HL-60/S4 treated with retinoic acid at 250 ng/mL for 4 days and 3 days (cell line): Measurements from ENCODE around the gene ZNF3.
"Not testable (repeated sequence)": the region's sequence is repeated elsewhere in the genome, so short reads cannot be mapped to it uniquely, and the experiment has no call there.

Source experiments
- in situ Hi-C: fragments of 300-500 bp; cut with MboI; formaldehyde crosslinking; loops from 2 replicates; pipeline ENCODE4 v1.7.0; 2022; ENCODE audit warnings: low sequenced_read_pairs

The ZNF3 gene

GRCh38 chr7:100081535-100082102 lies at the start of gene ZNF3:
ZNF3 (minus strand) TSS chr7:100081723; CDS start chr7:100077357, 4,366 bp downstream.
- in situ Hi-C loops = no loop called here

DNA sequence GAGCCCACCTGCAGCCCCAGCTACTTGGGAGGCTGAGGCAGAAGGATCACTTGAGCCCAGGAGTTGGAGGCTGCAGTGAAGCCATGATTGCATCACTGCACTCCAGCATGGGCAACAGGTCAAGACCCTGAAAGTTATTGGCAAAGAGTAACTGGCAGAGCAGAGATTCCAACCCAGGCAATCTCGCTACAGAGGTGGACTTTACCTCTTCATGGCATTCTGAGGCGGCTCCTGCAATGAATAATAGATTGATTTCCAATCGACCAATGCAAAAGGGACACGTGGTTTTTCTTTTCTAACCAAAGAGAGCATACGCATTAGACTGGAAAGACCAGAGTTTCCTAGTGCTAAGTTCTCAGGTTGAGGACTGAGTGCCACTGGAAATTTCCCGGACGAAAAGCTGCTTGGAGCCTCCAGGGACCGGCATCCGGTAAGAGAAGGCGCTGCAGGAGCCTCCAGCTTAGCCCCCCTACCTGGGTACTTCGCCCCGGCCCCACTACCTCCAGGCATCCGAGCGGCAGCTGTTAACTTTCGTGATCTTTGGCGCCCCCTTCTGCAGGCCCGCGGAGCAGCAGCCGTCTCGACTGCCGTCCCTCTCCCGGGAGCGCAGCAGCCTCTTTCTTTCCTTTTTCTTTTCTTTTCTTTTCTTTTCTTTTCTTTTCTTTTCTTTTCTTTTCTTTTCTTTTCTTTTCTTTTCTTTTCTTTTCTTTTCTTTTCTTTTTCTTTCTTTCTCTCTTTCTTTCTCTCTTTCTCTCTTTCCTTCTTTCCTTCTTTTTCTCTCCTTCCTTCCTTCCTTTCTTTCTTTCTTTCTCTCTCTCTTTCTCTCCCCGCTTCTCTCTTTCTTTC lies 49.3 kb upstream of the ZNF3 start:
- in situ Hi-C loops = no loop called here

DNA sequence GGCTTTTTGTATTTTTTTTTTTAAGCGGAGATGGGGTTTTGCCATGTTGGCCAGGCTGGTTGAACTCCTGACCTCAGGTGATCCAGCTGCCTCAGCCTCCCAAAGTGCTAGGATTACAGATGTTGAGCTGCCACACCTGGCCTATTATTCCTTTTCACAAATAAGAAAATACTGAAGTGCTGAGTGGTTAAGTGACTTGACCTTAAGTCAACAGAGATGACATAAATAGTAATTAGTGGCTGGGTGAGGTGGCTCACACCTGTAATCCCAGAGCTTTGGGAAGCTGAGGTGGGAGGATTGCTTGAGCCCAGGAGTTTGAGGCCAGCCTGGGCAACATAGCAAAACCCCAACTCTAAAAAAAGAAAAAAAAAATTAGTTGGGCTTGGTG lies 48.7 kb upstream of the ZNF3 start:
- in situ Hi-C loops = not testable (repeated sequence)

DNA sequence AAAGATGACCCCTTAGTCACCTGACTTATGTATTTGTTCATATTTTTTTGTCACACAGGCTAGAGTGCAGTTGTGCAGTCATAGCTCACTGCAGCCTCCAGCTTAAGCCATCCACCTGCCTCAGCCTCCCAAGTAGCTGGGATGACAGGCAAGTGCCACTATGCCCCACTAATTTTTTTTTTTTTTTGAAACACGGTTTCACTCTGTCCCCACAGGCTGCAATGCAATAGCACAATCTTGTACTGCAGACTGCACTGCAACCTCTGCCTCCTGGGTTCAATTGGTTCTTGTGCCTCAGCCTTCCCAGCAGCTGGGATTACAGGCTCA lies 47.1 kb upstream of the ZNF3 start:
- in situ Hi-C loops = no loop called here

DNA sequence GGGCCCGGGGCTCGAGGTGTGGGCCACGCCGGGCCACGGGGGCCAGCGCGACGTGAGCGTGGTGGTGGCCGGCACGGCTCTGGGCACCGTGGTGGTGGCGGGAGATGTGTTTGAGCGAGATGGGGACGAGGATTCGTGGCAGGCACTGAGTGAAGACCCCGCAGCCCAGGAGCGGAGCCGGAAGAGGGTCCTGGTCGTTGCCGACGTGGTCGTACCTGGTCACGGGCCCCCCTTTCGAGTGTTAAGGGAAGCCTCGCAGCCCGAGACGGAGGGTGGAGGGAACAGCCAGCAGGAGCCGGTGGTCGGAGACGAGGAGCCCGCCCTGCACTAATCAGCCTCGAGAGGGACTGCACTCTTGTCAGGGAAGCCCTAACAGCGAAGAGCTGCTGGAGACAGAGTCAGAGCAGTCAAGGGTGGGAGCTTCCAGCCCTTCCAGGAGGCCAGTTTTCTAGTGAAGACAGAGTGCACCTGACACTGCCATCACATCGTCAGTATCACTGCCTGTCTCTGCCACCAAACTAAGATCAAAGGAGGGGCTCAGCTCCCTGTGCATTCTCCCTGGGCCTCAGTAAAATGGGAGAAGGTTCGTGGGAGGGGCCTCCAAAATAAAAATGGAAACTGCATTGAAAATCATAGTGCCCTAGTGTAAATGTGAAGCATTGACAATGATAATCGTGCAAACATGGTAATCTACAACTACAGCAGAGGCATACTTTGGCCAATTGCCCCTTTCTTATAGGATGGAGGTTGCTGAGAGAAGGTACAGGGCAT lies 46.5 kb upstream of the ZNF3 start:
- in situ Hi-C loops = no loop called here

DNA sequence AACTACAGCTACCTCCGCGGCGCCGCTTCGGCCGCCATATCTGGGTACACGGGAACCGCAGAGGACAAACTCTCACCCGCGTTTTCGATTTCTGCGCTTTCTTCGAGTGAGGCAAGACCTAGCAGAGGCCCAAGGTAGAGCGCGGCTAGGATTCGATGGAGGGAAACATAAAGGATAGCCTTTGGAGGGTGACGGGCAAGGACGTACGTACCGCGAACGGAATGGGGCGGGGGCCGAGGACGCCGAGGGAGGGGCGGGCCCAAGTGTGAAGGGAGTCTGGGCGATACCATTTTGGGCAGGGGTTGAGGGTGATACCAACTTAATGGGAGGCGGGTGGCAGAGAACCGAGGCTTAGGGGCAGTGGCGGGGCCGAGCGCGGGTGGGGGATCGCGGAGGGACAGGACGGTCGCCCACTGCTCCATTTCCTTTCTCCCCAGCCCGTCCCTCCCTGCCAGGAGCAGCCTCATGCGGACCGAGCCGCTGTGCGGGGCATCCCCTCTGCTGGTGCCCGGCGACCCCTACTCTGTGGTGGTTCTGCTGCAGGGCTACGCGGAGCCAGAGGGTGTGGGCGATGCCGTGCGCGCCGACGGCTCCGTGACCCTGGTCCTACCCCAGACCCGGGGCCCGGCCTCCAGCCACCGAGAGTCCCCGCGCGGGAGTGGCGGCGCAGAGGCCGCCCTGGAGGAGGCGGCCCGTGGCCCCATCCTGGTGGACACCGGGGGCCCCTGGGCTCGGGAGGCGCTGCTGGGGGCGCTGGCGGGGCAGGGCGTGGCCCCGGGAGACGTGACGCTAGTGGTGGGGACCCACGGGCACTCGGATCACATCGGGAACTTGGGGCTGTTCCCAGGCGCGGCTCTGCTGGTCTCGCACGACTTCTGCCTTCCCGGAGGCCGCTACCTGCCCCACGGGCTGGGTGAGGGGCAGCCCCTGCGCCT lies 45.7 kb upstream of the ZNF3 start, which contains the start of gene MBLAC1:
TSS of gene MBLAC1 (plus strand) at position 37 of the 935 bp plus-strand sequence. CDS start at position 466, 429 bp downstream.
- in situ Hi-C loops = no loop called here

DNA sequence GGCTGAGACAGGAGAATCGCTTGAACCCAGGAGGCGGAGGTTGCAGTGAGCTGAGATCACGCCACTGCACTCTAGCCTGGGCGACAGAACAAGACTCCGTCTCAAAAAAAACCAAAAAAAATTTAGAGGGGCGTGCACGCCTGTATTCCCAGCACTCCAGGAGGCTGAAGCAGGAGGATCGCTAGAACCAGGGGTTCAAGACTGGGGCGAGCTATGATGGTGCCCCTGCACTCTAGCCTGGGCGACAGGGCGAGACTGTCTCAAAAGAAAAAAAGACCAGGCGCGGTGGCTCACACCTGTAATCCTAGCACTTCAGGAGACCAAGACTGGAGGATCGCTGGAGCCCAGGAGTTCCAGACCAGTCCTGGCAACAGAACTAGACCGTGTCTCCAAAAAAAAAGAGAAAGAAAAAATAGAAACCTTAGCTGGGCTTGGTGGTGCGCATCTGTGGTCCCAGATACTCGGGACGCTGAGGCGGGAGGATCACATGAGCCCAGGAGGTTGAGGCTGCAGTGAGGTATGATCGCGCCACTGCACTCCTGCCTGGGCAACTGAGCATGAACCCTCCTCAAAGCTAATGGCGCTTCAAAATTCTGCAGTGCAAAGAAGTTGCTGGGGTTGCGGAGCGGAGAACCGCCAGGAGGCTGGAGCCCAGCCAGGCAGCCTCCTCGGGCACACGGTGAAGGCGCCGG lies 44.9 kb upstream of the ZNF3 start:
- in situ Hi-C loops = no loop called here

DNA sequence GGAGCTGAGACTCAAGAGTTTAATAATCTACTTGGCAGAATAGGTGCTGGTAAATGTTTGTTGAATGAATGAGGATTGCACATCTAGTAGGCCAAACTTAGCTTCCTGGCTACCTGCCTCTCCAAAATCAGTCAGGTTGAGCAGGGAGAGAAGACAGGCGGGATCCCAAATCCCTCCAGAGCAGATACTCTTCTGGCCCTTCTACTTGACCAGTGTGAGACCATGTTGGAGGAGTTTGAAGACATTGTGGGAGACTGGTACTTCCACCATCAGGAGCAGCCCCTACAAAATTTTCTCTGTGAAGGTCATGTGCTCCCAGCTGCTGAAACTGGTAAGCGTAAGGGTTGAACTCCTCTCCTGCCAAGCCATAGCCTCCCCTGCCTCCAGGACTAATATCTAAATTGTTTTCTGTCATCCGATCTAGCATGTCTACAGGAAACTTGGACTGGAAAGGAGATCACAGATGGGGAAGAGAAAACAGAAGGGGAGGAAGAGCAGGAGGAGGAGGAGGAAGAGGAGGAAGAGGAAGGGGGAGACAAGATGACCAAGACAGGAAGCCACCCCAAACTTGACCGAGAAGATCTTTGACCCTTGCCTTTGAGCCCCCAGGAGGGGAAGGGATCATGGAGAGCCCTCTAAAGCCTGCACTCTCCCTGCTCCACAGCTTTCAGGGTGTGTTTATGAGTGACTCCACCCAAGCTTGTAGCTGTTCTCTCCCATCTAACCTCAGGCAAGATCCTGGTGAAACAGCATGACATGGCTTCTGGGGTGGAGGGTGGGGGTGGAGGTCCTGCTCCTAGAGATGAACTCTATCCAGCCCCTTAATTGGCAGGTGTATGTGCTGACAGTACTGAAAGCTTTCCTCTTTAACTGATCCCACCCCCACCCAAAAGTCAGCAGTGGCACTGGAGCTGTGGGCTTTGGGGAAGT lies 43.0 kb upstream of the ZNF3 start:
- in situ Hi-C loops = no loop called here

GRCh38 chr7:100122568-100122967 lies 41.0 kb upstream of the ZNF3 start:
- in situ Hi-C loops = no loop called here

DNA sequence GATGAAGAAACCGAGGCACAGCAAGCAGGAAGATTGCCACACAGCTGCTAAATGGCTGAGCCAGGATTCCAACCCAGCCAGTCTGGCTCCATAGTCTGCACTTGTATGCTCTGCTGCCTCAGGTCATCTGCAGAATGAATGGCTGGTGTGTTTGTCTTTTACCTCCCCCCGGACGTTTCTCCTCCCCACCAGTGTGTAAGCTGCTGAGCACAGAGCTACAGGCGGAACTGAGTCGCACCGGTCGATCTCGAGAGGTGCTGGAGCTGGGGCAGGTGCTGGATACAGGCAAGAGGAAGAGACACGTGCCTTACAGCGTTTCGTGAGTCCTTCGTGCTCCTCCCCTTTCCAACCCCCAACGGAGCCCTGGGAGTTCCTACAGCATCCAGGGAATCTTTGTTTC lies 40.5 kb upstream of the ZNF3 start:
- in situ Hi-C loops = no loop called here

DNA sequence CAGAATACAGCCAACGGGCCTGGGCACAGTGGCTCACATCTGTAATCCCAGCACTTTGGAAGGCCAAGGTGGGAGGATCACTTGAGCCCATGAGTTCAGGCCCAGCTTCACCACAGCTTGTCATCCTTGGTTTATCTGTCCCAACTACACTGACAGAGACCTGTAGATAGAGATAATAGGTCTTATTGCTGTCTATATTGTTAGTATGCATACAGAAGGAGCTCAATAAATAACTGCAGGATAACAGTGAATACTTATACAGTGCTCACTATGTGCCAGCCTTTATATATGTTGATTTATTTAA lies 39.2 kb upstream of the ZNF3 start:
- in situ Hi-C loops = no loop called here

GRCh38 chr7:100119970-100120732 lies 38.6 kb upstream of the ZNF3 start:
- in situ Hi-C loops = no loop called here

- in situ Hi-C loops = no loop called here
Measured at GRCh38 chr7:100119072-100119969, 37.8 kb upstream of the ZNF3 start, which contains the start of the genes CNPY4 and TAF6. CNPY4 (plus strand) TSS chr7:100119634; CDS start chr7:100119745, 111 bp downstream. TAF6 (minus strand) TSS chr7:100119358; CDS start chr7:100114209, 5,149 bp downstream.

- in situ Hi-C loops = no loop called here
Measured at GRCh38 chr7:100118388-100119071, 37.0 kb upstream of the ZNF3 start.

DNA sequence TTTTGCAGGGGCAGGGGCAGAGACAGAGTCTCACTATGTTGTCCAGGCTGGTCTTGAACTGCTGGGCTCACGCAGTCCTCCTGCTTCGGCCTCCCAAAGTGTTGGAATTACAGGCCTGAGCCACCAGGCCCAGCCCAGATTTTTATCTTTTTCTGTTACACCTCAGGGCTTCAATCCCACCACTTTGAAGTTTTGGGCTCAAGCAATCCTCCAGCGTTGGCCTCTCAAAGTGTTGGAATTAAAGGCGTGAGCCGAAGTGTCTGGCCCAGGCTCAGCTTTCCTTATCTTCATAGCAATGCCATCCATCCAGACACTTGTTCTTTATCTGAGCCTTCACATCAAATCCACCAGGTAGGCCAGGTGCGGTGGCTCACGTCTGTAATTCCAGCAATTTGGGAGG lies 33.5 kb upstream of the ZNF3 start:
- in situ Hi-C loops = no loop called here

DNA sequence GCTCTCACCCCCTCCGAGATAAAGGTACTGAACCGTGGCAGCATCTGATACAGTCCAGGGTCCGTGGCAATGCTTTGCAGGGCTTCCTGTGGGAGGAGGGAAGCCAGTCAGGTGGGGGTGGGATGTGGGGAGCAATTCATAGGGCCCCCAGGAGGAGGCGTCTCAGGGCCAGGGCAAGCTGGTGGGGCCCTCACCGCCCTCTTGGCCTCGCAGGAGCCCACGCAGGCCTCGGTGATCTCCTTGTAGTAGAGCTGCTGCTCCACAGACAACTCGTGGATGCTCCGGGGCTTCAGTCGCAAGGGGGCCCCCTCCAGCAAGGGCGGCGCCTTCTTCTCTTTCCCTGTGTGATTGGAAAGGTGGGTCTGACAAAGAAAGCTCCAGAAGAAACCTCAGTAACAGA lies 30.4 kb upstream of the ZNF3 start:
- in situ Hi-C loops = no loop called here

- in situ Hi-C loops = no loop called here
Measured at GRCh38 chr7:100111156-100111555, 29.6 kb upstream of the ZNF3 start.
